GM19035 (cell line): ENCODE data around the gene STARD3.

ENCODE experiments used
- ATAC-seq: cut with Tn5 transposase; IDR thresholded peaks from one replicate; pipeline ENCODE4 v1.9.1; 2021; ENCODE audit not compliant: unreplicated experiment

STARD3 gene

GRCh38 chr17:39603304-39604016 lies 33.5 kb upstream of the STARD3 start:
- ATAC-seq: no peak

DNA sequence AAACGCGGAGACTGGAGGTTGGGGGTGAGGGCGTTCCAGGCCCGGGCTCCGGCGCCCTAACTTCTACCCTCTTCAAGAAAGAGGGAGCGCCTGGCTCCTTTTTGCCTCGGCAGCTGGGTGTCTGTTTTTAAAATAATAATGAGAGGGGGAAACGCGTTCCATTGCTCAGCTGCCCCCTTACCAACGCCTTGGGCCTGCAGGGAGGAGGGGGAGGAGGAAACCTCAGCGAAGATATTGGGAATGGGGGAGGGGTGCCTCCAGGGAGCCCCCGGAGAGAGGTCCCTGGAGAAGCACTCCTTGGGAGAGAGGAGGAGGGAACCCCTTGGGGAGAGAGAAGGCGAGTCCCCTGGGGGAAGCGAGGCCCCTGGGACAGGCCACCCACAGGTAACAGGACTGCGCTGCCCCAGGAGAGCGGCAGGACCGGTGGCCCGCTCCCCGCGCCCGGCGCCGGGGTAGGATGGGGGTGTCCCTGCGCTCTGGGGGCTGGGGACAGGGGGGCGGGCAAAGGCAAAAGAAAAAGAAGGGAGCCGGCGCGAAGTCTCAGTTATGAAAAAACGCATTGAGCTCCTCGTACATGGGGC lies 31.9 kb upstream of the STARD3 start:
- ATAC-seq: no peak

DNA sequence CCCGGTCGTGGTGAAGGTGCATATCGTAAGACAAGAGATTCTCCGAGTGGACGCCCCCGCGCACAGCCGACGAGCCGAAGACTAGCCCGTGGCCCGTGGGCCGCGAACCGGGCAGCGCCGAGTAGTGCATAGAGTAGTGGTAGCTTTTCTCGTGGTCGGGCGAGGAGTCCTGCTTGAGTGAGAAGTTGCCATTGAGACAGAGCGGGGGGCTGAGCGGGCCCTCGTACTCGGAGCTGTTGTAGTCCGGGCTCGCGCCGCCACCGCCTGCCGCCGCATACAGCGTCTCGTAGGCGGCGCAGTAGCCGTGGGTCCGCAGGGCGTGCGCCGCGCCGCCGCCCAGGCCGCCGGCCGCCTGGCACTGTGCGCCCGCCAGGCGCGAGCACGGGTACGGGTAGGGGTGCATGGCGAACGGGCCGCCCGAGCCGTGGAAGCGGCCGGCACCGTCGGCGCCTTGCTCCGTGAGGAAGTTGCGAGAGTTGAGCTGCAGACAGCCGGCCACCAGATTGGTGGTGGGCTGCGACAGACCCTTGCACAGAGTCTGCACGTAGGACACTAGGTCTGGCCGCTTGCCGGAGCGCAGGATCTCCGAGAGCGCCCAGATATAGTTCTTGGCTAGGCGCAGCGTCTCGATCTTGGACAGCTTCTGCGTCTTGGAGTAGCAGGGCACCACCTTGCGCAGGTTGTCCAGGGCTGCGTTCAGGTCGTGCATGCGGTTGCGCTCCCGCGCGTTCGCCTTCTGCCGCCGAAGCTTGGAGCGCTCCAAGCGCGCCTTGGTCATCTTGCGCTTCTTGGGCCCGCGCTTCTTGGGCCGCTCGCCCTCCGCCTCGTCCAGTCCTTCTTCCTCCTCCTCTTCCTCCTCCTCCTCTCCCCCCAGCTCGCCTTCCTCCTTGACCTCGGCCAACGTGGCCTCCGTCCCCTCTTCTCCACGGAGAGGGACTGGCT lies 31.2 kb upstream of the STARD3 start:
- ATAC-seq: no peak

GRCh38 chr17:39606434-39607056 lies 30.4 kb upstream of the STARD3 start:
- no peak for ATAC-seq

GRCh38 chr17:39607057-39607850 lies 29.7 kb upstream of the STARD3 start:
- no peak for ATAC-seq

- ATAC-seq: no peak
Measured at GRCh38 chr17:39607851-39608130, 29.2 kb upstream of the STARD3 start, which contains the start of gene NEUROD2. NEUROD2 (minus strand) TSS chr17:39607920; CDS start chr17:39606599, 1,321 bp downstream.

- ATAC-seq: no peak
Measured at GRCh38 chr17:39608142-39608981, 28.6 kb upstream of the STARD3 start.

DNA sequence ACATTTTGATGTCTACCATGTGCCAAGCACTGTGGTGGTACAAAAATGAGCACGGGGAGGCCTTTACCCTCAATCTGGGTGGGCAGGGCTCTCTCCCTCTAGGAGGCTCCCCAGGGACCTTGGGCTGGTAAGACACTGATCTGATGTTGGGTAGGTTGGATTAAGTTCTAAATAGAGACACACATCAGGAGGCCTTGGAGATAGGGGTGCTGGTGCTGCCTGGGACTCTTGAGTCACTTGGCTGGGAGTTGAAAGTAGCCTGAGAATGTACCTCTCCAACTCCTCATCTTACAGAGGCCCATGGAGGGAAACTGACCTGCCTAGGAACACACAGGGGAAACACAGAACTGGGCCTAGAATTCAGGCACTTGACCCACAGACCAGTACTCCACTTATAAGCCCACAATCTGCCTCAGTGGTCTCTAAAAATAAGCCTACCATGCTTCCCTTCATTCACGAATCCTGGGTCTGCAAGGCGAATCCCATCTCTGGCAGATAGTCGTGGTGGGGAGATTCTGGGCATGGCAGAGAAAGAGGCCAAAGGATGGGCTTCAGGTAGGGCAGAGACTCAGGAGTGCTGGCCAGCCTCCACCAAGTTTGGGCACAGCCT lies 27.4 kb upstream of the STARD3 start:
- ATAC-seq: no peak

GRCh38 chr17:39611401-39612112 lies 25.4 kb upstream of the STARD3 start:
- no peak for ATAC-seq

GRCh38 chr17:39612291-39612894 lies 24.6 kb upstream of the STARD3 start:
- no peak for ATAC-seq

- ATAC-seq: no peak
Measured at GRCh38 chr17:39612935-39613464, 23.9 kb upstream of the STARD3 start.

- no peak for ATAC-seq
Measured at GRCh38 chr17:39614545-39615157, 22.3 kb upstream of the STARD3 start.

- no peak for ATAC-seq
Measured at GRCh38 chr17:39615434-39615833, 21.5 kb upstream of the STARD3 start.

DNA sequence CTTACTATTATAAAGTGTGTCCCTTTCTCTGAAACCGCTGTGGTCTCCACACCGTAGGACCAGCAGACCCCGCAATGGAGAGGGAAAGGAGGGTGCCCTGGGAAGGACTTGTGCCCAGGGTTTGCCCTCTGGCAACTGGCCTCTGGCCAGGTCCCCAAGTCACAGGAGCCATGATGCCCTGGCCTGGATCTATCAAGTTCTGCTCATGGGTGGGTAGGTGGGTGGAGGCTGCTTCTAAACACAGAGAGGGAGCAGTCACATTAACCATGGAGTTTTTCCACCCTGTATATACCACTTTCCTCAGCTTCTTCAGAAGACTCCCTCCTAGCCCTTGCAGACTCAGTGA lies 19.9 kb upstream of the STARD3 start:
- no peak for ATAC-seq

- ATAC-seq: no peak
Measured at GRCh38 chr17:39617446-39618245, 19.3 kb upstream of the STARD3 start.

GRCh38 chr17:39618246-39618913 lies 18.6 kb upstream of the STARD3 start:
- no peak for ATAC-seq
